Hepatocyte (in vitro differentiated cells): ENCODE data around the gene KDM1B. TPM values are rescaled to one million over a fixed set of nuclear protein-coding genes. Genes with fewer than 3 reads are reported as not detected.

Experiments
- DNase-seq: peaks from one replicate; pipeline ENCODE4 v3.0.0-alpha.2; 2016; ENCODE audit warnings: low spot score
- H2AFZ ChIP-seq: fragments of 200-600 bp; sonication (generic); 2 replicates; pipeline ENCODE4 v1.6.0; 2016; ENCODE audit warnings: antibody characterized with exemption, mild to moderate bottlenecking
- H3K27ac ChIP-seq: fragments of 200-600 bp; sonication (generic); 2 replicates; pipeline ENCODE4 v1.5.1; 2016; ENCODE audit warnings: mild to moderate bottlenecking
- H3K27me3 ChIP-seq: fragments of 200-600 bp; sonication (generic); 2 replicates; pipeline ENCODE4 v1.6.1; 2016
- H3K36me3 ChIP-seq: fragments of 200-600 bp; sonication (generic); replicated peaks from 2 replicates; pipeline ENCODE4 v1.5.1; 2016; ENCODE audit warnings: low read depth; ENCODE audit not compliant: insufficient read depth
- H3K4me1 ChIP-seq: fragments of 200-600 bp; sonication (generic); 2 replicates; pipeline ENCODE4 v1.5.1; 2016; ENCODE audit warnings: mild to moderate bottlenecking, moderate library complexity; ENCODE audit not compliant: insufficient read depth
- H3K4me2 ChIP-seq: fragments of 200-600 bp; sonication (generic); 2 replicates; pipeline ENCODE4 v1.6.0; 2016
- H3K4me3 ChIP-seq: fragments of 200-600 bp; sonication (generic); 2 replicates; pipeline ENCODE4 v1.5.1; 2016; ENCODE audit warnings: mild to moderate bottlenecking
- H3K79me2 ChIP-seq: fragments of 200-600 bp; sonication (generic); 2 replicates; pipeline ENCODE4 v1.6.0; 2017; ENCODE audit warnings: mild to moderate bottlenecking
- H3K9me2 ChIP-seq: fragments of 200-600 bp; sonication (generic); replicated peaks from 2 replicates; pipeline ENCODE4 v1.6.0; 2017; ENCODE audit warnings: mild to moderate bottlenecking; ENCODE audit not compliant: insufficient read depth
- H3K9me3 ChIP-seq: fragments of 200-600 bp; sonication (generic); 2 replicates; pipeline ENCODE4 v1.5.1; 2016; ENCODE audit warnings: low read depth, mild to moderate bottlenecking
- H4K20me1 ChIP-seq: fragments of 200-600 bp; sonication (generic); 2 replicates; pipeline ENCODE4 v1.6.0; 2016; ENCODE audit warnings: mild to moderate bottlenecking; ENCODE audit not compliant: insufficient read depth, poor library complexity, severe bottlenecking
- EZH2 ChIP-seq: fragments of 200-600 bp; sonication (generic); IDR thresholded peaks from 2 replicates; pipeline ENCODE4 v1.6.1; 2016; ENCODE audit warnings: antibody characterized with exemption, mild to moderate bottlenecking, borderline replicate concordance
- EZH2phosphoT487 ChIP-seq: fragments of 200-600 bp; sonication (generic); IDR thresholded peaks from one replicate; pipeline ENCODE4 v1.6.1; 2018; ENCODE audit warnings: antibody characterized with exemption, mild to moderate bottlenecking, low read depth, moderate library complexity; ENCODE audit not compliant: unreplicated experiment, severe bottlenecking
- WGBS: methylation state at CpG from one replicate; pipeline ENCODE4 v1.1.6; 2016; ENCODE audit warnings: low lambda C conversion rate; ENCODE audit errors: missing lambda C conversion rate; 5-methylcytosine and 5-hydroxymethylcytosine counted together
- polyA plus RNA-seq: library from polyadenylated mRNA; unstranded; fragments of >200 nt; fragmentation: Nextera tagmentation; extraction: Ambion mirVana; gene quantifications from 2 replicates; pipeline ENCODE4 v1.2.1, GENCODE V29; 2016
- total RNA-seq: library from RNA; depleted of rRNA; stranded (reverse); fragments of >200 nt; gene quantifications from 2 replicates; pipeline ENCODE4 v1.2.3, GENCODE V29; 2014
- TF ChIP-seq, protein P1 (sequence below): fragments of 200-600 bp; sonication (generic); IDR thresholded peaks from 2 replicates; pipeline ENCODE4 v1.5.1; 2016; ENCODE audit warnings: antibody characterized with exemption, mild to moderate bottlenecking; ENCODE audit not compliant: poor library complexity

KDM1B gene
- total and polyA plus RNA-seq, 2 experiments from 2014 or later: 5.9 to 9.1 TPM

DNA sequence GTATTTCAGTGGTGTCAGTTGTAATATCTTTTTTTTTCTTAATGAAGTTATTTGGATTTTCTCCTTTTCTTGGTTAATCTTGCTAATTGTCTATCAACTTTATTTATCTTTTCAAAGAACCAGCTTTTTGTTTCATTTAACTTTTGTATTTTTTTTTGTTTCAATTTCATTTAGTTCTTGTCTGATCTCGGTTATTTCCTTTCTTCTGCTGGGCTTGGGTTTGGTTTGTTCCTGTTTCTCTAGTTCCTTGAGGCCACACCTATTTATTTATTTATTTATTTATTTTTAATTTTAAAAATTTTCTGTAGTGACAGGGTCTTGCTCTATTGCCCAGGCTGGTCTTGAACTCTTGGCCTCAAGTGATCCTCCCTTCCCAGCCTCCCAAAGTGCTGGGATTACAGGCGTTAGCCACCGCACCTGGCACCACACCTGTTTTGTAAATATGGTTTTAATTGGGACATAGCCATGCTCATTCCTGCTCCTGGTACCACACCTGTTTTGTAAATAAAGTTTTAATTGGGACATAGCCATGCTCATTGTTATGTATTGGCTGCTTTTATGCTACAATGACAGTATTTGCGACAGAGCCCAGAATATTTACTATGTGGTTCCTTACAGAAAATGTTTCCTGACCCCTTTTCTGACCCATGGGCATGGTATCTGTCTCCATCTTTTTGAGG, 22.2 kb downstream of the KDM1B start:
- no peak overlapping the region for H3K4me3 ChIP-seq
- H2AFZ ChIP-seq: no peak overlapping the region
- H3K9me2 ChIP-seq: no peaks in the 10 kb centered on the region
- no peak for DNase-seq
- H3K4me1 ChIP-seq: no peaks in the 10 kb centered on the region
- no peaks in the 10 kb centered on the region for H3K36me3 ChIP-seq
- TF ChIP-seq, protein P1, sequence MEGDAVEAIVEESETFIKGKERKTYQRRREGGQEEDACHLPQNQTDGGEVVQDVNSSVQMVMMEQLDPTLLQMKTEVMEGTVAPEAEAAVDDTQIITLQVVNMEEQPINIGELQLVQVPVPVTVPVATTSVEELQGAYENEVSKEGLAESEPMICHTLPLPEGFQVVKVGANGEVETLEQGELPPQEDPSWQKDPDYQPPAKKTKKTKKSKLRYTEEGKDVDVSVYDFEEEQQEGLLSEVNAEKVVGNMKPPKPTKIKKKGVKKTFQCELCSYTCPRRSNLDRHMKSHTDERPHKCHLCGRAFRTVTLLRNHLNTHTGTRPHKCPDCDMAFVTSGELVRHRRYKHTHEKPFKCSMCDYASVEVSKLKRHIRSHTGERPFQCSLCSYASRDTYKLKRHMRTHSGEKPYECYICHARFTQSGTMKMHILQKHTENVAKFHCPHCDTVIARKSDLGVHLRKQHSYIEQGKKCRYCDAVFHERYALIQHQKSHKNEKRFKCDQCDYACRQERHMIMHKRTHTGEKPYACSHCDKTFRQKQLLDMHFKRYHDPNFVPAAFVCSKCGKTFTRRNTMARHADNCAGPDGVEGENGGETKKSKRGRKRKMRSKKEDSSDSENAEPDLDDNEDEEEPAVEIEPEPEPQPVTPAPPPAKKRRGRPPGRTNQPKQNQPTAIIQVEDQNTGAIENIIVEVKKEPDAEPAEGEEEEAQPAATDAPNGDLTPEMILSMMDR: no peak
- TF ChIP-seq EZH2phosphoT487 (no peak), EZH2 (no peak)
- 93% methylated on average over 4 of the region's 4 CpGs for WGBS
- no peaks in the 10 kb centered on the region for H3K9me3 ChIP-seq
- H3K4me2 ChIP-seq: no peak overlapping the region
- H4K20me1 ChIP-seq: no peaks in the 10 kb centered on the region
- no peaks in the 10 kb centered on the region for H3K27me3 ChIP-seq
- no peak overlapping the region for H3K27ac ChIP-seq
- H3K79me2 ChIP-seq: no peaks in the 10 kb centered on the region

DNA sequence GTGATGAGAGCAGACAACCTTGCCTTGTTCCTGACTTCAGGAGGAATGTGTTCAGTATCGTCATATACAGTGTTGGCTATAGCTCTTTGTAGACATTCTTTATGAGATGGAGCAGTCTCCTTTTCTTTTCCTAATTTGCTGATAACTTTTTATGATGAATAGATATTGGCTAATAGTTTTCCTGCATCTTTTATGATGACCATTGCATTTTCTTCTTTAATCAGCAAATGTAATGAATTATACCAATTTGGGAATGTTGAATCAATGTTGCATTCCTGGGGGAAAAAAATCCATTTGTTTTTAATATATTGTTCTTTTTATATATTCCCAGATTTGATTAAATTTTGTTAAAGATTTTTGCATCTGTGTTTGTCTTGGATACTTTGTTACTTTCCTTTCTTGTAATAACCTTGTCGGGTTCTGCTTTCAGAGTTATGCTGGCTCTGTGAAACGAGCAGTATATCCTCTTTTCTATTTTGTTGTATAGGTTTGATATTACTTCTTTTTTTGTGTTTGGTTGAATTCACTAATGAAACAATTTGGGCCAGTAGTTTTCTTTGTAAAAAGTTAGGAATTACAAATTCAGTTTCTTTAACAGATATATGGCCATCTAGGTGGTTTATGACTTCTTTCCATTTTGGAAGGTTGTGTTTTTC, 23.9 kb downstream of the KDM1B start:
- Histone ChIP-seq H3K4me3 (no peak overlapping the region), H3K27ac (no peak overlapping the region), H2AFZ (no peak overlapping the region), H3K4me2 (no peak overlapping the region), H3K9me2 (no peaks in the 10 kb centered on the region), H3K4me1 (no peaks in the 10 kb centered on the region), H3K36me3 (no peaks in the 10 kb centered on the region), H3K27me3 (no peaks in the 10 kb centered on the region), H4K20me1 (no peaks in the 10 kb centered on the region), H3K9me3 (no peaks in the 10 kb centered on the region), H3K79me2 (no peaks in the 10 kb centered on the region)
- 93% methylated on average over 3 of the region's 3 CpGs for WGBS
- no peak for DNase-seq
- TF ChIP-seq, protein P1: no peak
- TF ChIP-seq EZH2 (no peak), EZH2phosphoT487 (no peak)

DNA sequence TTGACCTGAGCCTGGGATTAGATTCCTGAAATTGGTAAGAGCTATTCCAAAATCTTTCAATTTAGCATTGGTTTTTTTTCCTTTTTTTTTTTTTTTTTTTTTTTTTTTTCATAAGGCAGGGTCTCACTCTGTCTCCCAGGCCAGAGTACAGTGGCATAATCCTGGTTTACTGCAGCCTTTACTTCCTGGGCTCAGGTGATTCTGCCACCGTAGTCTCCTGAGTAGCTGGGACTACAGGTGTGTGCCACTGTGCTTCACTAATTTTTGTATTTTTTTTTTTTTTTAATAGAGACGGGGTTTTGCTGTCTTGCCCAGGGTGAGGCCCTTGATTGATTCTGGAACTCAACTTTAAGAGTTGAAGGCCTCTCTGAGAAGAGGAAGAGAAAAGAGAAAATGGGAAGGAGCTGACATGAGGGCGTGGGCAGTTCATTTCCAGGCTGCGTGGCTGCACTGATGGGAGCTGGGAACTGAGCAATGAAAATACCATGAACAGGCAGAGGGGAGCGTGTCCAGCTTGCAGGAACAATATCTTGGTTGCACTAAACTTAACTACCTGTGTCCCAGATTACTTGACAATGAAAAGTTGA, 24.6 kb downstream of the KDM1B start:
- H3K27ac ChIP-seq: no peak overlapping the region
- no peaks in the 10 kb centered on the region for H3K36me3 ChIP-seq
- H3K27me3 ChIP-seq: no peaks in the 10 kb centered on the region
- no peaks in the 10 kb centered on the region for H3K4me1 ChIP-seq
- whole genome bisulfite sequencing: 91% methylated on average over 5 of the region's 5 CpGs
- no peak overlapping the region for H2AFZ ChIP-seq
- H3K9me3 ChIP-seq: no peaks in the 10 kb centered on the region
- no peaks in the 10 kb centered on the region for H3K9me2 ChIP-seq
- no peak overlapping the region for H3K4me2 ChIP-seq
- TF ChIP-seq, protein P1: no peak
- H3K79me2 ChIP-seq: no peaks in the 10 kb centered on the region
- no peak for DNase-seq
- H4K20me1 ChIP-seq: no peaks in the 10 kb centered on the region
- no peak overlapping the region for H3K4me3 ChIP-seq
